ENCODE results near the gene ANO2.

GRCh38 chr12:5864972-5865371 lies 80.1 kb downstream of the ANO2 start:
- TF ChIP-seq POLR2A (IDR thresholded peaks at IDR 0.05; ENCODE audit: low read length) (no peak), GATA1 (IDR thresholded peaks at IDR 0.05; ENCODE audit: low read depth, low read length) (no peak)
